GM19099 (cell line): ENCODE measurements around the gene MACROD2.

Experiments
- POLR2A ChIP-seq: IDR thresholded peaks from 3 replicates; pipeline ENCODE4 v1.6.1; 2011; ENCODE audit warnings: low read depth; ENCODE audit not compliant: insufficient read length; ENCODE audit errors: extremely low read depth

MACROD2 gene

DNA sequence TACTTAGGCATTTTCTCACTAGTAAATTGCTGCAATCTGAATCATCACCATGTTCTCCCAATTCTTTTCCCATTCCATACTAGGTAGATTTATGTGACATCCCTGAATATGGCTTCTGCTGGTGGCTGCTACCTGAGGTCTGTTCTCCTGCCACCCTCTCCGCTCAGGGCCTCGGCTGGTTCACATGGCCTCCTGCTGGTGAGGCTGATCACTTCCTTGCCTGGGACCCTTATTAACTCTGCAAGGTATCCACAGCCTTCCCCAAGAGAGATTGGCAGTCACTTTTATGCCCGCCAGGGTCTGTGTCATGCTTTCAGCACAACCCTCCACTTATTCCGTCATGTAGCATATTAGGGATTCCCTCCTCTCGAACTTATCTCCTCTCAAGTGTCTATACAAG is 766.6 kb downstream of the MACROD2 start:
- no peak for TF ChIP-seq POLR2A

DNA sequence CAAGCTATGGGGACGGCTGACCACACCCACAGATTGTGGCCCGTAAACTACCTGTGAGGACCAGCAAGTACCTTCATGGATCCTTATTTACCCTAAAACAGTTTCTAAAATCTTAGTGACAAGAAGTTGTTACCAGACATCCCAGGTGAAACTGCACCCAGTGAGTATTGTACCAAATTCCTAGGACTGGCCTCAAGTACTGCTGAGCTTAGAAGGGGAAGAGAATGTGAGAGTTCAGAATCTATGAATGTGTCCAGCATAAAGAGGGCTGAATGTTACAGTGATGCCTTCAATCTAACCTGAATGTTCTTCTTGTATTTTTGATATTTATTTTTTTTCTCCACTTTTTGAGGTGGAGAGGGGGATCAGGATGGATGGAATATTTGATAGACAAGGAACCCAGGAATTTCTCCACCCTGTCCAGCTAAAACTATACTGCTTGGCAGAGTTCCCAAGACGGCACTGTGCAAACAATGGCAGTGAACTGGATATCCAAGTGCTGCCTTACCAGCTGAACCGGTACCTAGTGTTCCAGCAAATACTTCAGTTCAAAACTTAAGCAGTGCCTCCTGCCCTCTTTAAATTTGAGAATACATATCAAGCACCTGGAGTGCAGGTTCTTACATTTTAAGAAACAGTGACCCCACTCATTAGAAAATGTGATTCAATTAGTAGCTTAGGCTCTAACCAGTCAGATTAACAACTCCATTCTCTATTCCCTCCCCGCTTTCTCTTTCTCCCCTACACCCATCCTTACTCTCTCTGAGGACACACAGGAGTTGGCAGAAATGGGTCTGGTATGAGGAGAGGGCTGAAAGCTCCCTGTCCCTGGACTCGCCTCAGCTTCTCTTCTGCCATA is 769.4 kb downstream of the MACROD2 start:
- TF ChIP-seq POLR2A: no peak

DNA sequence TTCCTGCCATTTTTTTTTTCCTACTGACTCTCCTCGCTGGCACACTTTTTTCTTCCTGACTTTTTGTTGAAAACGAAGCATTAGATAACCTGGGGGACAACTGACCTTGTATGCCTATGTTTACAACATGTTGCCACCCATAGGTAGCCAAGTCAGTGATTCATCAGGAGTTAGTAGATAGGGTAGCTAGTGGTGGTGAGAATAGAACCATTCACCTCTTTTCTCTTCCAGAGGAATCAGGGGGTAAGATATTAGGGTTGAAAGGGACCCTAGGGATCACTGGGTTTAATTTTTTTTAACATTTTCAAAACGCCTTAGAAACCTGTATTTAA is 770.0 kb downstream of the MACROD2 start:
- no peak for TF ChIP-seq POLR2A

DNA sequence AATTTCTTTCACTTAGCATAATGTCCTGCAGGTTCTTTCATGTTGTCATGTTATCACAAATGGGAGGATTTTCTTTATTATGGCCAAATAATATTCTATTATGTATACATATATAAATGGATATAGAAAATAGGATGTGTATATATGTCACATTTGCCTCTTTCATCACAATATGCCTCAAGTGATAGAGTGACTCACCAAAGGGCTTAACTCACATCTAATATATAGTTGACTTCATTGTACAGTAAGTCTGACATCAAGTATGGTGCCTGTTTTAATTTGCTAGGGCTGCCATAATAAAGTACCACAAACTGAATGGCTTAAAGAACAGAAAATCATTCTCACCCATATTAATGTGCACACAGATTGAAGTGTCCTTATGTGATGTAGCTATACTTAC is 778.2 kb downstream of the MACROD2 start:
- no peak for TF ChIP-seq POLR2A

DNA sequence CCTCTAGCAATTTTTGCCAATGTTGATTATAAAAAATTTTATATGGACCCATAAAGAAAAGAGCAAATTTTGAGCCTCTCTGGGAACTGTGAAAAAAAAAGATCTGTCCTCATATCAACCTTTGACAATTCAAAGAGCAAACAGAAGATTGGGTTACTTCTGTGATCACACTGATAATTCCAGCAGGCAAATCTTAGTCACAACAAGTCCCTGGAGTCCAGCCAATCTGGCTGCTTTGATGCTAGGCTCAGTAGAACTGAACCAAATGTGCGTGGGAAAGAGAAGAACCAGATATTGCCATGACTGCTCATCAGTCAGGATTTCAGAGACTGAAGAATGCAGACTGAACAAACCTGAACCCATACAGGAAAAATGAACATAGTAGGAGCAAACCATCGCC is 780.5 kb downstream of the MACROD2 start:
- TF ChIP-seq POLR2A: no peak

DNA sequence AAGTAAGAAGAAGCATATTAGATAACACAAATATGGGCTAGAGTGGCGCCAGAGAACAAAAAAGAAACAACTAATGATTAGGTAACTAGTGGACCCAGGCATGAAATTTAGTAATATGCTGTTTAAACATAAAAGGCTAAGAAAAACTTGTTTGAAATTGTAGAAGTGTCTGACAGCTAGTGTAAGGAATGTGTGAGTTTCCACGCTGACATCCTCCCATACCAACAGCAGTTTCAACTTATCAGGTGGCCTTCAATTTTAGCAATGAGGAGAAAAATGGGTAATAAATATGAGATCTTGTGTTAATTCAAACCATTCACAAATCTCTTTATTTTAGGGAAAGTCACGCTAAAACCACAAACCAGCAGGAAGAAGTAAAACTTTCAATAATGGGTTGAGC is 782.3 kb downstream of the MACROD2 start:
- TF ChIP-seq POLR2A: no peak

DNA sequence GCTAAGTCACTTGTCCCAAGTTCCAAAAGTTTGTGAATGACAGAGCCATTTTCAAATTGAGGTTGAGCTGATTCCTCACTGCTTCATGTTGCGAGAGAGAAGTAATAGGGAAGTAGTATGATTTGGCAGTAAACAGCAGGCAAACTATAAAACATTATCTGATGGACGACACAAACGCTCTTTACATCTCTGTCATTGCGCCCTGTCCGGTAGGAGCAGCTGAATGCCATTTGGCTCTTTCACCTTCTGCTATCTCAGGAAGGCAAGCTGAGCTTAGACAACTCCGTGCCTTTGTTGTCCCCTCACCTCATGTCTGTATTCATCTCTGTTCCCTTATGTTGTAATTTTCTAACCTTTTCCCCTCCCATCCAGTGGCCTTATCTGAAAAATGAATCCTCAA is 782.8 kb downstream of the MACROD2 start:
- no peak for TF ChIP-seq POLR2A

DNA sequence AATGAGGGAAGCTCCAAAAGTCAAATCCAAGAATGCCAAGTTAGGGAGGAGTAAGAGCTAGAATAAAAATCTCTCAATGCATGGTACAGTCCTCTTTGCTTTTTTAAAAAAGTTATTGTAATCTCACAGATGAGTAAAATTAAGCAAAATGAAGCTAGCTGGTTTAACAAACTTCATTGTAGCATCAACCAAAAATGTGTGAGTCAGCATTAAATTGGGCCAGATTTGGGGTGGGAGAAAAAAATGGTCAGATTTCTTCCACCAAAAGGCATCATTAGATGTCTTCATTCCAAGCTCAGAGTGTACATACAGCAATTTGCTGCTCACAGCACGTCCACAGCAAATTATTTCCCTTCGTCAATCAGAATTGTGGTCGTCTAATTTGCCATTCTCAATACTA is 783.6 kb downstream of the MACROD2 start:
- TF ChIP-seq POLR2A: no peak

DNA sequence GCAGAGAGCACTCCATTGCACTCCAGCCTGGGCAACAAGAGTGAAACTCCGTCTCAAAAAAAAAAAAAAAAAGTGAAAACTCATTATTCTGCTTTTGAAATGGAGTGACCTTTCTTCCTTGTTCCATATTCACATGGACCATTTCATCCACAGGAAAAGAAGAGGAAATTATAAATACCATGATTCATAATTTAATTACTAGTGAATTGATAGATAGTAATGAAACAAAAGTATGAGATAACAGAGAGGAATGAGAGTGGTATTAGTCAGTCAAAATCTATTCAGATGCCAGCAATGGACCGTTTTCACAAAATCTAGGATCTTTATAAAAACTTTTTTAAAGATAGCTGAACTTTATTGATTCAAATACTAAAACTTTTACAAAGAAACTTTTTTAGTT is 785.2 kb downstream of the MACROD2 start:
- no peak for TF ChIP-seq POLR2A

DNA sequence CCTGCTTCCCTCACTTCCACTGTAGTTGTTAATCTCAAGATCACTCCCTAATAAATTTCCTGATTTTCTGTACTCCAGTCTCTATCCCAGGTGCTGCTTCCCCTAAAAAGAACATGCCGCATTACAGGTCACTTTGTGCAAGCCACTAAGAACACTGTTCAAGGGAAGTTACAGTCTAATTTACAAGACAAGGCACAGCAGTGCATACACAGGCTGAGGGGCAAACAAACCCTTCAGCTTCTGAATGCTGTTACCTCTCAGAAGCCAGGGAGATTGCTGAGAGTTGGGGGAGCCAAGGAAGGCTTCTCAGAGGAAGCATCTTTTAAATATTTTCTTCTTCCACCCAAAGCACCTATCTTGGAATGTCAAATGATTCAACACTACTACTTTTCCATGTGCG is 787.4 kb downstream of the MACROD2 start:
- no peak for TF ChIP-seq POLR2A

DNA sequence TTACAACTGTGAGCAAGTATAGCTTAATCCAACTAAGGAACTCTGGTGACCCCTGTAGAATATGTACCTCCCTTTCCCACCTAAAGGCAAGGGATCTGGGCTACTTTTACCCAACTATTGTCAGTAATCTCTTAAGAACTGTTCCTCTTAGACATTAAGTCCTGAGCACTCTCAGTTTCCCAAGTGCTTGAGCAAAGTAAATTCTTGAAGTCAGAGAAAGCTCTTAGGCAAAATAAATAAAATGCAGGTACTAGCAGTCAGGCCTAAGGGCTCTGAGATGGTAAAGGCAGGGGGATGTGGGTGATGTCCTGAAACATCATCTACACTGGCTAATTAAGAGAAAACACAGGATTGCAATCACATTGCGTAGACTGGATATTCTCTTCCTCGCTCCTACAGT is 788.5 kb downstream of the MACROD2 start:
- TF ChIP-seq POLR2A: no peak

DNA sequence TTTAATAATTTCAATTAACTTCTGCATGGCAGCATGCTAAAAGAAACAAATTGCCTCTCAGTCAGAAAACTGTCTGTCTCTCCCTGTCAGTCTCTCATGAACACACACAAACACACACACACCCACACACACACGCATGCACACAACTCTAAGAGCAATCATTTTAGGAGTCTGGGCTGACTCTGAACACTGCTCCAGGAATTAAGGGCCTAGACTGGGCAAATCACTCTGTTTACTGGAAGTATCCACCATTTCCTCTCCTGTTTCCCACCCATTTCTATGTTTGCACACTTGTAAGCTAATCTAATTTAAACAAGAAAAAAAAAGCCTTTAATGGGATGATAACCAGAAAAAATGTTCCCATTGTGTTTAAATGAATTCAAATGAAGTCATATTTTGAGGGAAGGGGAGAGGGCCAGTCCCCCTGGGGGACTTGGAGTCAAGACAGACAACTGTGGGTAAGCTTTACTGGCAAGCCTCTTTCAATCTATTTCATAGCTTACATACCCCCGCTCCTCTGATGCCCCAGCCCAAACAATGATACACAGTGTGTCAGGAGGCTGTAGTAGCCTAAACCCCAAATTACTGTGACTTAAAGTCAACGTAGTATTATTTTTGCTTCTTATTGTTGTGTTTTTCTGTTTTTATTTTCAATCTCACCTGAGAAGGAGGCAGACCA is 789.9 kb downstream of the MACROD2 start:
- TF ChIP-seq POLR2A: no peak

DNA sequence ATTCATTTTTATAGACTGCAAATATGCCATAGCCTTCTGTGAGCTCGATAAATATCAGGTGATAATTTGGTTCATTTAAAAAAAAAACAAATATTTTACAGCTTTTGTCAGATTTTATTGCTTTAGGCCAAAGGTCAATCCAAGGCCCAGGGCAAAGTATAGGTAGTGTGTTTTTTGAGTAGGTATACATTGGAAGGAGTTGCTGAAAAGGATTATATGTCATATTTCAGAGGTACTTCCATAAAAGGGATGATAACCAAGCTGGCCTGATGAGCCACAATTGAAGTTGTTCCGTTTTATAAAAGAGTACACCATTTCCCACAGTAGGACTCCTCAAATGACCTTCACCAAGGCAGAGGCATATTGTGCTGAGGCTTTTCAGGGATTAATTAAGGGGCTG is 794.9 kb downstream of the MACROD2 start:
- TF ChIP-seq POLR2A: no peak

DNA sequence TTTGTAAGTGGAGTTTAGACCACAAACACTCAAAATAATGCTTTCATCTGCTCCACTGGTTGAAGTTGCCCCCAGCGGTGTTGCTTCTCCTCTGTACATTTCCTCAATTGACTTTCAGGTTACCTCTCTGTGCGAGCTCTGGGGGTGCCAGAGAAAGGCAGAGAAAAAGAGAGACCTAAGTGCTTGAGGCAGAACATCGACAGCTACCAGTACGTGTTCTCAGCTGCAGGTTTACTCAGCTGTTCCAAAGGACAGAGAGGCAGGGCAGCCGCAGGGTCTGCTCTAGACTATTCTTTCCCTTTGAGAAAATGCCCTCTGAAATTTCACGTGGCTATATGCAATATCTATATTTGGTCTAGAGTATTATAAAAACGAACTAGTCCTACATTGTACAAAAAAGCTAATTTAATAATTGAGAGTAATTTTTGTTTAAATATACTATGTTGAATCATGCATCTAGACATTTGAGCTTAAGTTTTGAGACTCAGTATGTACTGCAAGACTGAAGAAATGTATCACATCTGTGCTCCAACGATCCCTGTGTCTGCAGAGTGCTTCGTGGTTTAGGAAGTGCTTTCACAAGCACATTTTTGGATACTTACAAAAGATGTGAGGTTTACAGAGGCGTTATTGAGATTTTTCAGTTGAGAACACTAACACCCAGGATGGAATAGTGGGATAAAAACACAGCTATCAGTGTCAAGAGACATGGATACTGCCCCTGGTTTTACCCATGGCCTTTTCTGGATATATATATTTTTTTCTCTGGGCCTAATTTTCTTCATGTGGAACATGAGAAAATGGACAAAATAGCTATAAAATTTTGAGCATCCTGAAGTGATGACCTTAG is 795.7 kb downstream of the MACROD2 start:
- no peak for TF ChIP-seq POLR2A

DNA sequence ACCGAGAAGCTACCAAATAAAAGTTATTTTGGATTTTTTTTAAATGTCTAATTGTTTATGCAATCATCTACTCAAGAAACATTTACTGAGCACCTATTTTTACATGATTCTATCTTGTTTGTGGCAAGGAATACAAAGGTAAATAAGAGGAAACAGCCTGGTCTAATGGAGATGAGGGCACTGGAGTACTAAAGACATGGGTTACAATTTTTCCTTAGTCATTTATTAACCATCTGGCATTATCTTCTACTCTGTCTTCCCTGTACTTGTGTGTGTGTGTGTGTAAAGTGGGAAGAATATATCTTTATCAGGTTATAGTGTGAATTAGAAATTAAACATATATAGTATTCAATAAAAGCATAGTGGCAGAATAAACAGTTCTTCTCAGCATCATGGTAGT is 797.6 kb downstream of the MACROD2 start:
- TF ChIP-seq POLR2A: no peak

DNA sequence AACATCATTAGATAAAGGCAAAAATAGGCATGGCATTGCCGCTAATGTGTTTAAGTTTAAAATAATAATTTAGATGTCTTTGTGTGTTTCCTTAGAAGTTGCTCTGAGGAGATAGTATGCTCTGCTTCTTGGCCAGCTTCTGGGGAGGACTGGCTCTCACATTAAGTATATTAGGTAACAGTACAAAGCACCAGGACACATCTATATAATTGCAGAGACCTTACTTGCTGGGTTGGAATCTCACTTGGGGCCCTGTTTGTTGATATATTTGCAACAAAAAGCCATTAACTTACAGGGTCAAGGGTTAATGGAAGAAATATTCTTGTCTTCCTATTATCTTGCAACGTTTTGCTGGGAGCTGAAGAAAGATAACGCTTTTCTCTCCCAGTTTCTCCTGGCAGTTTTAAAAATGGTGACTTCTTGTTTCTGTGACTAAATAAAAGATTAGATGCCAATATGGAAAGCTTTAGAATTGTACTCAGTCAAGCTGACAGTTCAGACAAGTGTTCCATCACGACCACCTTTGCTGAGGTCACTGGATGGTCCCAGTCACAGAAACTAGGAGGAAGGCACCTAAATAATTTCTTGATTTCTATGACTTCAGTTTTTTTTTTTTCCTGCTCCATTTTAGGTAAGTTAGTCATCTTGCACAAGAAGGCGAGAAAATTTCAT is 804.4 kb downstream of the MACROD2 start:
- TF ChIP-seq POLR2A: no peak
